LNCaP clone FGC (cell line): ENCODE data around the gene MST1R.
"Not testable (repeated sequence)": the region's sequence is repeated elsewhere in the genome, so short reads cannot be mapped to it uniquely, and the experiment has no call there.

Experiments
- DNase-seq: peaks from one replicate; pipeline ENCODE4 v3.0.0-alpha.2; 2011; ENCODE audit warnings: low read depth
- H3K4me3 ChIP-seq: 2 replicates; pipeline ENCODE4 v1.5.1; 2011; ENCODE audit warnings: mild to moderate bottlenecking, low read depth, low read length, control low read depth
- CTCF ChIP-seq: IDR thresholded peaks from 2 replicates; pipeline ENCODE4 v1.5.1; 2012; ENCODE audit warnings: mild to moderate bottlenecking; ENCODE audit not compliant: control insufficient read depth, insufficient read depth; ENCODE audit errors: extremely low read depth

The MST1R gene

GRCh38 chr3:49925485-49925884, 21.8 kb upstream of the MST1R start:
- DNase-seq: no peak
- no peak for TF ChIP-seq CTCF
- H3K4me3 ChIP-seq: no peak overlapping the region

GRCh38 chr3:49924683-49925082, 21.0 kb upstream of the MST1R start:
- no peak overlapping the region for H3K4me3 ChIP-seq
- DNase-seq: no peak
- TF ChIP-seq CTCF: no peak

- DNase-seq, H3K4me3 ChIP-seq: not testable (repeated sequence)
Observed at GRCh38 chr3:49917806-49918590, 14.3 kb upstream of the MST1R start.

- H3K4me3 ChIP-seq: no peak overlapping the region
- no peak for TF ChIP-seq CTCF
- DNase-seq: no peak
Observed at GRCh38 chr3:49916686-49917085, 13.0 kb upstream of the MST1R start.

GRCh38 chr3:49914906-49915305, 11.2 kb upstream of the MST1R start:
- no peak for TF ChIP-seq CTCF
- no peak overlapping the region for H3K4me3 ChIP-seq
- no peak for DNase-seq

- no peak for TF ChIP-seq CTCF
- H3K4me3 ChIP-seq: no peak overlapping the region
- no peak for DNase-seq
Observed at GRCh38 chr3:49912881-49913281, 9.2 kb upstream of the MST1R start.

GRCh38 chr3:49911611-49912010, 7.9 kb upstream of the MST1R start:
- H3K4me3 ChIP-seq: no peak overlapping the region
- no peak for DNase-seq
- no peak for TF ChIP-seq CTCF
